Measurements from ENCODE around the gene CSF3R.
"Not testable (repeated sequence)": the region's sequence is repeated elsewhere in the genome, so short reads cannot be mapped to it uniquely, and the experiment has no call there.

Gene CSF3R

DNA sequence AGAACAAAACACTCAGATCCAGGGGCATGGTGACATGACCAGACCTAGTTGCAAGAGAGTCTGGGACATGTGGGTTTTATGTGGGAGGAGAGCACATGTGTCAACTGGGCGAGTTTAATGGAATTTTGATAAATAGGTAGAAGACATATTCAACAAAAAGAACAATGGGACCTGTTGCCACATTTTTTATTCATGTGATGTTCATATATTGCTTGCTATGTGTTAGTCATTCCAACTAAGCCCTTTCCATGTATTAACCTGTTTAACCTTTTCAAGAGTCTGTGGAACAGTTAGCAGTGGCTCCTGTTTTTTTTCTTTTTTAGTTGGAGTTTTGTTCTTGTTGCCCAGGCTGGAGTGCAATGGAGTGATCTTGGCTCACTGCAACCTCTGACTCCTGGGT is 30.1 kb upstream of the CSF3R start:
- no peak for DNase-seq

DNA sequence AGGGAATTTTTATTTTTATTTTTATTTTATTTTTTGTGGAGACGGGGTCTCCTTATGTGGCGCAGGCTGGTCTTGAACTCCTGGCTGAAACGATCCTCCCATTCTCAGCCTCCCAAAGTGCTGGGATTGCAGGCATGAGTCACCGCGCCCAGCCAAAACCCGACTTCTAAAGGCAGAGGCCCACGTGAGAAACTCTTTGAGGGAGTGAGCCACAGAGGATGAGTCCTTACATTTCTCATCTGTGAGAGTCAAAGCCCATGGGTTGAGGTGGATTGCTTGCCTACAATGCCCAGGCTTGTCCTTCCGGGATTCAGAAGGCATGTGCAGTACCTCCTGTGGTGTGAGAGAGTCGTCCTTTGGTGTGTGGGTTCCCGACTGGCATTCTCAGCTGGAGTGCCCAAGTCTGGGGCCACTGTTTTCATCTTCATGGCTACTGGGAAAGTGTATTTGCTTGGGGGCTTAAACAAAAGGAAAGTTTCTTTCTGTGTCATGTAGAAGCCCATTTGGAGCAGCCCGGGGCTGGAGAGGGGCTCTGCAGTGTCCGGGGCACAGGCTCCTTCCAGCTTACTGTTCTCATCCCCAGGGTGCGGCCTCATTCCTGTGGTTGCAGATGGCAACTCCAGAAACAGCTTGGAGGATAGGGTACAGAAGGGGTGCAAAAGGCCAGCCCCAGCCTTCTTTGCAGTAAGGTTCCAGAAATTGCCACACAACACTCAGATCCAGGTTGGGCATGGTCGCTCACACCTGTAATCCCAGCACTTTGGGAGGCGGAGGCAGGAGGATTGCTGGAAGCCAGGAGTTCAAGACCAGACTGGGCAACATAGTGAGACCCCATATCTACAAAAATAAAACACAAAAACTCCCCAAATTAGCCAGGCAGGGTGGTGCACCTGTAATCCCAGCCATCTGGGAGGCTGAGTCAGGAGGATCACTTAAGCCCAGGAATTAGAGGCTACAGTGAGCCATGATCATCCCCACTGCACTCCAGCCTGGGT is 29.4 kb upstream of the CSF3R start:
- no peak for DNase-seq

GRCh38 chr1:36511220-36511619 is 28.5 kb upstream of the CSF3R start:
- not testable (repeated sequence) for DNase-seq

DNA sequence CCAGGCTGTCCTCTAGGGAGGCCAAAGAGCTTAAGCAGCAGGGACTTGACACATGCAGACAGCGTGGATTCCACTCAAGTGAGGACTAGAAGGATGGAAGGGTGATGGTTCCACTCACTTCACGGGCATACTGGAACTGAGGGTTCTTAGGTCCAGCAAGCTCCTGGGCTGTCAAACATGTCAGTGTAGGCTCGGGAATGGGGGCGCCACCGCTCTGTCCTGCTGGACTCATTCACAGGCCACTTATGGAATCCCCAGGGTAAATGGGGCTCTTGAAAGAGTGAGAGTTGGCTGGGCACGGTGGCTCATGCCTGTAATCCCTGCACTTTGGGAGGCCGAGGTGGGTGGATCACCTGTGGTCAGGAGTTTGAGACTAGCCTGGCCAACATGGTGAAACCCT is 27.7 kb upstream of the CSF3R start:
- no peak for DNase-seq

GRCh38 chr1:36508257-36508656 is 25.5 kb upstream of the CSF3R start:
- DNase-seq: no peak

GRCh38 chr1:36506276-36506920 is 23.7 kb upstream of the CSF3R start:
- DNase-seq: no peak

- DNase-seq: no peak
Measured at GRCh38 chr1:36503733-36504132, 21.0 kb upstream of the CSF3R start.

DNA sequence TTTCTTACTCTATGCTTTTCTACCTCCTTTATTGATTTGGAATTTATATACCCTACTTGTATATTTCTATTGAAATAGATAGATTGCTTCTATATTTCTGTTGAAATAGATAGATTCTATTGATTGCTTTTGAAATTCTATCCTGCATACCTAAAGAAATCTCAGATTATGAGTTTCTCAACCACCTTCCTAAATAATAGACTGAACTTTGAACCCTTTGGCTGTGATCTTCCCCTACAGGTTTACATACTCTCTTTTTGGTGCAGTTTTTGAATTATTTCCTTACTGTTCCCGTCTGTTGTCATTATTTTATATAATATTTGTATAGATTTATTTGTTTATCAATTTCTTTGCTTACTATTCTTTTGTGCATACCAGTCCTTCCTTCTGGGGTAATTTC is 20.4 kb upstream of the CSF3R start:
- DNase-seq: no peak

- DNase-seq: no peak
Measured at GRCh38 chr1:36502616-36503015, 19.9 kb upstream of the CSF3R start.

GRCh38 chr1:36501911-36502310 is 19.2 kb upstream of the CSF3R start:
- DNase-seq: not testable (repeated sequence)

DNA sequence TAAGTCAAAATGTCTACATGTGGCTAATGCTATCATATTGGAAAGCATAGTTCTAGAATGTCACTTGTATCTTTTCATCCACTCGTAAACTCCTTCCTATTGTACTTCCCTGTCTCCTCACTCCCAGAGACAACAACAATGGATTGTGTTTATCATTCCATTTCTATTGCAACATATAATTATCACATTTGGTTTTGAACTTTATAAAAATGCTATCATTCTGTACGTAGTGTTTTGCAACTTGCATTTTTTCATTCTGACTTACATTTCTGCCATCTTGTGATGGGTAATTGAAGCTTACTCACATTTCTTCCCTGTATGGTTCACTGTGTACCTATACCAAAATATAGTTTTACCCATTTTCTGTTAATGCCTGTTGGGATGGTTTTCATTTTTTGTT is 14.5 kb upstream of the CSF3R start:
- DNase-seq: no peak

DNA sequence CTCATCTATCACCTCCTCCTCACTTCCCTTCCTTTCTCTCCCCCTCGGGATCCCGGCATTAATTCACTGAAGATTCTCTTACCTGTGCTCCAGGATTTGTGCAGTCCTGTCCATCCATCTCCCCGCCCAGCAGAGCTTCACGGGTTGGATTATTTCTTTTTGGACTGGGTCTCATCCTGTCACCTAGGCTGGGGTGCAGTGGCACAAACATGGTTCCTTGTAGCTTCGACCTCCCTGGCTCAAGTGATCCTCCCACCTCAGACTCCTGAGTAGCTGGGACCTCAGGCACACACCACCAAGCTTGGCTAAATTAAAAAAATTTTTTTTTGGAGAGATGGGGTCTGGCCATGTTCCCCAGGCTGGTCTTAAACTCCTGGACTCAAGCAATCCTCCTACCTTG is 12.3 kb upstream of the CSF3R start:
- DNase-seq: no peak

- DNase-seq: no peak
Measured at GRCh38 chr1:36493524-36493923, 10.8 kb upstream of the CSF3R start.

DNA sequence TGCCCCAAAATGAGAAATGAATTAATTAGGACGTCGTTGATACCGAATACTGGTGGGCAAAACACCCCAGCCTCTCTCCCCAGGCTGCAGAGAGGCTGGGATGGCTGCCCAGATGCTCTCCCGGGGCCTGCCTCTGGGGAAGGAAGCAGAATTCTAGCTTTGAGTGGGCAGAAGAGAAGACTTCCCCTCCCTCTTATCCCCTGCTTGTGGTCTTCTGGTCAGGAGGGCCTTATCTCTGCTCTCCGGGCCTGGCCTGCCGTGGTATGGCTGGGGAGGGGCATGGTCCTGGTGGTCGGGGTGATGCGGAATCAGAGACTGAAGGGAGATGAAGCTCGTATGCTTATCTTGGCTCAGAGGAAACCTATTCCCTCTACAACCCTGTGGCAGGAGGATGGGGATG is 9.8 kb upstream of the CSF3R start:
- DNase-seq: no peak

- not testable (repeated sequence) for DNase-seq
Measured at GRCh38 chr1:36489258-36490051, 6.7 kb upstream of the CSF3R start.

- no peak for DNase-seq
Measured at GRCh38 chr1:36487906-36488305, 5.2 kb upstream of the CSF3R start.

- not testable (repeated sequence) for DNase-seq
Measured at GRCh38 chr1:36487336-36487725, 4.6 kb upstream of the CSF3R start.

- DNase-seq: no peak
Measured at GRCh38 chr1:36486439-36487335, 4.0 kb upstream of the CSF3R start.

- DNase-seq: no peak
Measured at GRCh38 chr1:36486093-36486438, 3.4 kb upstream of the CSF3R start.

DNA sequence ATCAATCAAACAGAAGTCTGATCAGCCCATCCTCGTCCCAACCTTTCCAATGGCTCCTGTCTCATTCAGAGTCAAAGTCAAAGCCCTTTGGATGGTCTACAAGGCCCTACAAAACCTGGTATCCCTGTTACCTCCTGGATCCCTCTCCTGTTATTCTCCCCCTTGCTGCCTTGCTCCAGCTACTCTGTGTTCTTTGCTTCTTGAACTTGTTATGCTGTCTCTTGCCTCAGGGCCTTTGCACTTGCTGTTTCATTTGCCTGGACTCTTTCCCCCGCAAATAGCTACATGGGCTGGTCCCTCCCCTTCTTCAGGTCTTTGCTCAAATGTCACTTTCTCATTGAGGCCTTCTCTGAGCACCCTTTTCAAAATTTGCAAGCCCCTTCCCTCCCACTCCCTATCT is 1.4 kb upstream of the CSF3R start:
- no peak for DNase-seq

DNA sequence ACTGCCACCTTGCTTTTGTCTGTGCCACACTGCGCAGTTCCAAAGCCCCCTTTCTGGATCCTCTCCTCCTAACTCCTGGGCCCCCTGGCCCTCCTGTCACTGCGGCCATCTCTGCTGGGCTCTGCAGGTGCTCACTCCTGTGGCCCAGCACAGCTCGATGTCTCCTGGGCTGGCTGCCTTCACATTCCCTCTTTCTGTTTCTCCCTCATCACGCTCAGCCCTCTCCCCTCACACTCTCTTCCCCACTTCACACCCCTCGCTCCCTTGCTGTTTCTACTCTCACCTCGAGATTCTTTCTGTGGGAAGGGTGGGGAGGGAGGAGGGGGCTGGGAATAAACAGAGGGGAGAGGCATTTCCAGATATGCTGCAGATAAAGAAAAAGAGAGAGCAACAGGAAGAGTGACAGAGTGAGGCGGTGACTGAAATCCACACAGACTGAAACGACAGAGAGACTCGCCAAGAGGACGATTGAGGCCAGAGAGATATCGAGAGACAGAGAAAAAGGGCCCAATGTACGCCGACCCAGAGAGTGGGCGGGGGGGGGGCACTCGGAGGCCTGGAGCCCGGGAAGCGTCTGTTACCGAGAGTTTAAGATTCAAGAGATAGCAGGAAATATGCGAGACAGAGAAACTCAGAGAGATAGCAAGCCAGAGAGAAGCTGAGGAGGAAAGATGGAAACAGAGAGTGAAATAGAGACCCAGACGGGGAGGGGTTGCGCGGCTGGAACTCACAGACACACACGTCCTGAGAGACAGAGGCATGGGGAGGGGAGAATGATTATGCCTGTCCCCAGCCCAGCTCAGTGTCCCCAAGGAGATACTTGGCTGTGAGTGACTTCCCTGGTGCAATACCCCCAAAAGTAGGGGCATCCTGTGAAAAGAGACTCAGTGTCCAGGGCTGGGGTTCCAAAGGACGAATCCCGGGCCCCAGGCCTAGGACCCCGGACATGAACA is 666 bp downstream of the CSF3R start:
- no peak for DNase-seq
